Activated CD4-positive, alpha-beta memory T cell treated with anti-CD3 and anti-CD28 coated beads, Interleukin-2, amount 10 ng/mL, durations not matched to agents 7 days and 5 days (primary cell): ENCODE measurements around the gene PLK5. TPM values are rescaled to one million over a fixed set of nuclear protein-coding genes. Genes with fewer than 3 reads are reported as not detected.

Experiments used
- CTCF ChIA-PET: fragments of 350-600 bp; sonication (Branson Sonifier 250); formaldehyde crosslinking; loops from one replicate; lab custom pipeline; 2021; ENCODE audit warnings: antibody characterized with exemption, inconsistent platforms; lab: Charles Lee
- POLR2A ChIA-PET: fragments of 350-600 bp; sonication (Branson Sonifier 250); formaldehyde crosslinking; loops from one replicate; lab custom pipeline; 2021; ENCODE audit warnings: antibody characterized with exemption; lab: Charles Lee
- DNase-seq: peaks from one replicate; pipeline ENCODE4 v3.0.0-alpha.2; 2020
- H3K27ac Mint-ChIP-seq: one replicate; pipeline ENCODE4 v1.8.0; 2021; ENCODE audit warnings: mild to moderate bottlenecking, mixed read lengths
- H3K27me3 Mint-ChIP-seq: one replicate; pipeline ENCODE4 v1.8.0; 2021; ENCODE audit warnings: mixed read lengths
- H3K36me3 Mint-ChIP-seq: one replicate; pipeline ENCODE4 v1.8.0; 2021; ENCODE audit warnings: low read depth, mixed read lengths
- H3K4me1 Mint-ChIP-seq: one replicate; pipeline ENCODE4 v1.8.0; 2021; ENCODE audit warnings: mixed read lengths
- H3K4me3 Mint-ChIP-seq: one replicate; pipeline ENCODE4 v1.8.0; 2021; ENCODE audit warnings: mild to moderate bottlenecking, mixed read lengths
- H3K9me3 Mint-ChIP-seq: one replicate; pipeline ENCODE4 v1.8.0; 2021; ENCODE audit warnings: mixed read lengths
- total RNA-seq, 2 experiments: library from RNA; stranded (reverse); gene quantifications; one replicate each; pipeline ENCODE4 v1.2.3, GENCODE V29; 2021

PLK5 gene
- total RNA-seq, 2 experiments from 2014 or later, result not detected

DNA sequence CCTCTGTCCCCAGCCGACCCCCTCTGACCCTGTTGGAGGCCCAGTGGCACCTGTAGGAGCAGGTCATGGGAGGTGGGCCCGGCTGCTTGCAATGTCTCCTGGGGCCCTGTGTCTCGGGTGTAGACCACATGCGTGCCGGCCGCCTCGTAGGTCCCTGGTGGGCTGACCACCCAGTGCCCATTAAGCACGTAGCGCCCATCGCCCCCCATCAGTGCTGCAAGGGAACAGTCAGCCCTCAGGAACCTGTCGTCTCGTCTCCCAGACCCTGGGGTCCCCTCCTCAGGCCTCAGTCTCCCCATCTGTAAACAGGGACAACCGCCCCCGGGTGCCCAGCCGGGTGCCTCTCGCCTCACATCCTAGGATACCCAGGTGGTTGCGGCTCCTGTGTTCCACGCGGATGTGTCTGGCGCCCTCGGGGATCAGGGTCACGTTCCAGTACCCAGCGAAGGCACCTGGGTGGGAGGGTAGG lies 16.7 kb upstream of the PLK5 start:
- CTCF ChIA-PET, result no interaction called here
- H3K4me1 Mint-ChIP-seq, result peaks cover 15% of the 10 kb centered on the region
- H3K4me3 Mint-ChIP-seq, result no peak overlapping the region
- DNase-seq, result no peak
- H3K27ac Mint-ChIP-seq, result no peak overlapping the region
- H3K9me3 Mint-ChIP-seq, result no peaks in the 10 kb centered on the region
- H3K36me3 Mint-ChIP-seq, result no peaks in the 10 kb centered on the region
- POLR2A ChIA-PET, result no interaction called here
- H3K27me3 Mint-ChIP-seq, result peaks cover 27% of the 10 kb centered on the region

DNA sequence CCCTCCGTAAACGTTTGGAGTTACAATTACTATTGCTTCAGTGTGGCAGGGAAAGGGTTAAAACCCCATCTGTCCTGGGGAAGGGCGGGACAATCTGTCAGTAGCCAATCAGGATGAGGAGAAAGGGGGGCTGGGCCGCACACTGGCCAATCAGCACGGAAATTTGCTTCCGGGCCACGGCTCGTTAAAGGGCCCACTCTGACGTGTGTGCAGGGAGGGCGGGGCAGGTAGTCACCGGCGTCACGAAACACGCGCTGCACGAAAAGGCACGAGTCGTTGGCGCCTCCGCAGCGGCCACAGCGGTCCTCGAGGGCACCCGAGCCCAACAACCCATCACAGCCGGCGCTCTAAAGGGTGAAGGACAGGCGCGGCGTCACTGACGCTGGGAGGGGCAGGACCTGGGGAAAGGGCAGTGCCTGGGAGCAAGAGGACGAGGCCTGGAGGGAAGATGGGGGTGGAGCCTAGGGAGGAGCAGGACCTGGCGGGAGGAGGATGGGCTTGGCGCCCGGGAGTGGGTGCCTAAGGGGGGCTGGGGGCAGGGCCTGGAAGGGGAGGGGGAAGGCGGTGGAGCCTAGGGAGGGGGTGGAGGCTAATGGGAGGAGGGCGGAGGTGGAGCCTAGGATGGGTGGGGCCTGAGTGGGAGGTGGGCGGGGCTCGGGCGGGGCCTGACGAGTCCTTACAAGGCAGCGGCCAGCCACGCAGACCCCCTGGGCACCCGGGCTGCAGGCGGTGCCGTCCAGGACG lies 15.9 kb upstream of the PLK5 start:
- CTCF ChIA-PET, result no interaction called here
- Mint-ChIP-seq H3K9me3 (no peaks in the 10 kb centered on the region), H3K4me3 (peak overlapping the region; percentile 65), H3K27me3 (peaks cover 24% of the 10 kb centered on the region), H3K4me1 (peaks cover 18% of the 10 kb centered on the region), H3K36me3 (no peaks in the 10 kb centered on the region), H3K27ac (peak overlapping the region; percentile 66)
- DNase-seq, result peak; percentile 88
- POLR2A ChIA-PET, result no interaction called here

DNA sequence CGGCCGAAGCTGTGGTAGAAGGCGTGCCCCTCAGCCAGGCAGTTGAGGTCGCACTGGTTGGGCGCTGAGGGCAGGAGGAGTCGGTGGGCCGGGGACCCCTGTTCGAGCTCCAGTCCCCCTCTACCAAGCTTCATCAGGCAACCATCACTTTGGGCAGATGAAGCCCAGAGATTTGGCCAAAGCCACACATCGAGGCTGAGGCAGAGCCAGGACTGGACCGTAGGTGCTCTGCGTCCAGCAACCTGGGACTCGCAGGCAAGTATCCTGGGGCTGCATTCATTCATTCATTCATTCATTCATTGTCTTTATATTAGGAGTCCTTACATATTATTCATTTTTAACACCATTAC lies 15.4 kb upstream of the PLK5 start:
- ChIA-PET POLR2A (no interaction called here), CTCF (interaction anchor here (0.7 kb wide), 1 partner anchor 63 kb away, joined by 4 read pairs; no protein-coding TSS in a partner anchor)
- Mint-ChIP-seq H3K4me1 (peaks cover 18% of the 10 kb centered on the region), H3K9me3 (no peaks in the 10 kb centered on the region), H3K27ac (no peak overlapping the region), H3K4me3 (no peak overlapping the region), H3K27me3 (peaks cover 24% of the 10 kb centered on the region), H3K36me3 (no peaks in the 10 kb centered on the region)
- no peak for DNase-seq

DNA sequence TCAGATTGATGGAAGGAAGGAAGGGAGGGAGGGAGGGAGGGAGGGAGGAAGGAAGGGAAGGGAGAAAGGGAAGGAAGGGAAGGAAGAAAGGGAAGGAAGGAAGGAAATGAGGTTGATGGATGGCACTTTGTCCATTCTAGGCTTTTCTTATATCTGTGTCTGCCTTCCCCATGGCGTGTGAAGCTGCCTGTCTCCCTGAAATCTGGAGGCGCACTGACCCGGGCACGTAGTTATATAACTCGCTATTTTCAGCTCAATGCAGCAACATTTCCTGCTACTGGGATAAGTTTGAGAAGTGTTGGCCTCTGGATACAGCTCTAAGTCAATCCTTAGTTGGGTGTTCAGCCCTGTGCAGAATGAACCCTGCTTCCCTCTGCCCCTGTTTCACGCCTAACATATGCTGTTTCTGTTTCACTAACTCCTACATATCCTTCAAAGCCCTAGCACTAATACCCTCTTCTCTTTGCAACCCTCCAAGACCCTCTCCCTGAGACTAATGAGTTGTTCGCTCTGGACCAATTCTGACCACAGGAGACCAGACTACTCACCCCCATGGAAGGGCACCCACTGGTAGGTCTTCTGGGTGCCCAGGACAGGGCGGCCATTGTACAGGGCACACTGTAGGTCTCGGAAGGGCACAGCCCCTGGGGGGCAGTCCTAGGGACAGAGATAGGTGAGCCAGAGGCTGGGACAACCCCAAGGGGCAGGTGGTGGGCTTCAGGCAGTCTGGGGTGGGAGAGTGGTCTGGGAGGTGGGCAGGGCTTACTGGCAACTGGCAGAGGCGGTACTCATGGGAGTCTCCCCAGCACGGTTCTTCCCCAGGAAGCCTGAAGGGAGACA lies 14.1 kb upstream of the PLK5 start:
- no peak overlapping the region for H3K4me3 Mint-ChIP-seq
- H3K27me3 Mint-ChIP-seq, result peaks cover 19% of the 10 kb centered on the region
- peaks cover 20% of the 10 kb centered on the region for H3K4me1 Mint-ChIP-seq
- H3K9me3 Mint-ChIP-seq, result no peaks in the 10 kb centered on the region
- DNase-seq, result no peak
- no peaks in the 10 kb centered on the region for H3K36me3 Mint-ChIP-seq
- POLR2A ChIA-PET, result no interaction called here
- no peak overlapping the region for H3K27ac Mint-ChIP-seq
- CTCF ChIA-PET, result no interaction called here

DNA sequence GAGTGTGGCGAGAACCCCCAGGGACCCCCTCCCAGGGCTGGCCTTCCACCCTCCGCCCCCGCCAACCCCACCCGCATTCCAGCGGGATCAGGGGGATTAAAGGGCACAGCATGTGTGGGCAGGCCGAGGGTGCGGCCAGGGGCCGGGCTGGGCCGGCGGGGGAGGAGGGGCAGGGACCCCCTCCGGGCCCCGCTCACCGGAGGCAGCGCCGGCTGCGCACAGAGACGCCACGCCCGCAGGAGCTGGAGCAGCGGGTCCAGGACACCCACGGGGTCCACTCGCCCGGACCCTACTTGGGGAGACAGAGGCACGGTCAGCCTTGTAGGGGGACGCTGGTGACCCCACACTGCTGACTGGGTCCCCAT lies 13.5 kb upstream of the PLK5 start:
- no peak for DNase-seq
- no peak overlapping the region for H3K4me3 Mint-ChIP-seq
- ChIA-PET CTCF (no interaction called here), POLR2A (no interaction called here)
- peaks cover 20% of the 10 kb centered on the region for H3K4me1 Mint-ChIP-seq
- peaks cover 16% of the 10 kb centered on the region for H3K27me3 Mint-ChIP-seq
- no peaks in the 10 kb centered on the region for H3K9me3 Mint-ChIP-seq
- no peak overlapping the region for H3K27ac Mint-ChIP-seq
- H3K36me3 Mint-ChIP-seq, result no peaks in the 10 kb centered on the region

DNA sequence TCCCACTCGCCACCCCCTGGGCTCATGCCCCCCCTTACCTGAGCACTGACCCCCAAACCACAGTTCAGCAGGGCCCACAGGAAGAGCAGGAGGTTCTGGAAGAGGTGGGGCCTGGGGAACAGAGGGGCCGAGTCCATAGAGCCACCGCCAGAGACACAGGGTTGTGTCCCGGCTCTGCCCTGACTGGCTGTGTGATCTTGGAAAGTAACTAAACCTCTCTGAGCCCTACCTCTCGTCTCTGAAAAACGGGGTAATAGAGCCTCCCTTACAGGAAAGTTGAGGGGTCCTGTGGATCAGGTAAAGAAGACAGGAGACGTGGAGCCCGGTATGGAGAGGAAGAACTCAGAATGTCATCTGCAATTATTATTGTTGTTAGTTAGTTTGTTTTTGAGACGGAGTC lies 13.1 kb upstream of the PLK5 start:
- POLR2A ChIA-PET, result no interaction called here
- Mint-ChIP-seq H3K4me3 (no peak overlapping the region), H3K9me3 (no peaks in the 10 kb centered on the region), H3K4me1 (peaks cover 18% of the 10 kb centered on the region), H3K27ac (no peak overlapping the region), H3K36me3 (no peaks in the 10 kb centered on the region), H3K27me3 (peaks cover 13% of the 10 kb centered on the region)
- CTCF ChIA-PET, result no interaction called here
- no peak for DNase-seq

DNA sequence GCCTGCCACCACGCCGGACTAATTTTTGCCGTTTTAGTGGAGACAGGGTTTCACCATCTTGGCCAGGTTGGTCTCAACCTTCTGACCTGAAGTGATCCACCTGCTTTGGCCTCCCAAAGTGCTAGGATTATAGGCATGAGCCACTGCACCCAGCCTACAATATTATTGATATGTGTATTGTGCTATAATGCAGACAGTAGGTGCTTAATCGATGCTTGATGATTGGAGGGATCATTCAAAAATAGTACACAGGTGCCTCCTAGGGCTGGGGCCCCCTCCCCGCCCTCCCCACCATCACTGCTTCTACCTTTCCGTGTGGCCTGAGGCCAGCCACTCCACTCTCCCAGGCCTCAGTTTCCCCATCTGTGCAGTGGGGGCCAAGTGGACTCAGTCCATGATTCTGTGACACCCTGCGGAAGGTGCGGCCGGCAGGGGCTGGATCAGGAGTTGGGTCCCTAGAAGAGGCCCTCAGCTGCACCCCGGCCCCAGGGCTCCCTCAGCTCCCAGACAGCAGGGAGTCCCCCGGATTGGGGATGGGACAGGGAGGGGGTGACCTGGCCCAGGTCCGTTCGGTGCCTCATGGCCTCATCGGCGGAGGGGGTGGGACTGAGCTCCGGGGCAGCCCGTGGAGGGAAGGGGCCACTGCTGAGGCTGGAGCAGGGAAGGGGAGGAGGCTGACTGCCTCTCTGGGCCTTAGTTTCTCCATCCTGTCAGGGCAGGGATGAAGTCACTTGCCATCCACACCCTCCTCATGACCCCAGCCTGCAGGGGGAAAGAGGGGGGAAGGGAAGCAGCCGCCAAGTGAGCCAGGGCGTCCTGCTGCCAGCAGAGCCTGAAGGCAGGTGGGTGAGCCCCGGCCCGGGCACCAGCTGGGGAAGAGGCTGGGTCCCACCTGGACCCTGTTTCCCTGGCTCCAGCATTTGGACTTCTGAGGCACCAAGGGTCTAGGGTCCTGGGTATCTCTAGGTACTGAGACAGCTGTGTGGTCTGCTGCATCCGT lies 12.3 kb upstream of the PLK5 start:
- ChIA-PET CTCF (no interaction called here), POLR2A (no interaction called here)
- Mint-ChIP-seq H3K9me3 (no peaks in the 10 kb centered on the region), H3K27ac (no peak overlapping the region), H3K4me1 (peaks cover 18% of the 10 kb centered on the region), H3K4me3 (peak overlapping the region; percentile 66), H3K36me3 (no peaks in the 10 kb centered on the region), H3K27me3 (peaks cover 13% of the 10 kb centered on the region)
- DNase-seq, result no peak

DNA sequence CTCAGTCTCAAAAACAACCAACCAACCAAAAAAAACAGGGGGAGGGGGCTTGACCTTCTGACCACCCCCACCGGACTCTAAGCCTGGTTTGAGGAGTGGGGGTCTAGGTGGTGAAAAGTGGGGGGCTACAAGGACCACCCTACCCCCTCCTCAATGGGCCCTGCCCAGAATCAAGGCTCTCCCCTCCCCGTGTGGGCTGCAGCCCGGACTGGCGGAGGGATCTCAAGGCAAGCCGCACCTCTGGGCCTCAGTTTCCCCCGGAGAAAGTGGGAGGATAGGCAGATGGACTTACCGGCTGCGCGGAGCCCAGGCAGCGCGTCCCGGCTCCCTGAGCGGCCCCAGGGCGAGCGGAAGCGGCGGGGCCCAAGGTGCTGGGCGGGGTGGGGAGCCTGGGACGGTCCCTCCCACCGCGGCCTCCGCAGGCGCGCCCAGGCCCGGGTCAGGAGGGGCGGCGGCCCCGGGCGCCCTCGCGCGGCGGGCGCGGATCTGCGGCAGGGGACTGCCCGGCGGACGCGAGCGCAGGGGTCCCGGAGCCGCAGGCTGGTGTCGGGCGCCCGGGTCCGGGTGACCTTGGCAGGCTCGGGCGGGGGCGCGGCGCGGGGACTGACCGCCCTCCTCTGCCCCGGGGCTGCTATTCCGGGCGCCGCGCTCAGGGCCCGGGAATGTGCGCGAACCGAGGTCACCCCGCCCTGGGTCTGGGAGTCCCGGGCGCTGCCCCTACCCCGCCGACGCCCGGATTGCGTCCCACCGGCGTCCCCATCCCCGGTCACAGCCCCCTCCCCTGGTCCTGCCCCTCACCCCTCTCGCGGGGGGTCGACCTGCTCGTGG lies 11.0 kb upstream of the PLK5 start, which contains the start of gene ADAMTSL5:
Gene ADAMTSL5, minus strand, starts transcription at position 349 of the 828 bp plus-strand sequence. CDS start 2,076 bp downstream, outside the sequence.
- H3K27ac Mint-ChIP-seq, result no peak within 1 kb of the TSS
- peak; percentile 78 for DNase-seq
- peaks cover 14% of the 10 kb centered on the region for H3K4me1 Mint-ChIP-seq
- ChIA-PET CTCF (no interaction called here), POLR2A (no interaction called here)
- H3K4me3 Mint-ChIP-seq, result peak within 1 kb of the TSS; percentile 66
- no peaks in the 10 kb centered on the region for H3K36me3 Mint-ChIP-seq
- peaks cover 13% of the 10 kb centered on the region for H3K27me3 Mint-ChIP-seq
- H3K9me3 Mint-ChIP-seq, result no peaks in the 10 kb centered on the region

DNA sequence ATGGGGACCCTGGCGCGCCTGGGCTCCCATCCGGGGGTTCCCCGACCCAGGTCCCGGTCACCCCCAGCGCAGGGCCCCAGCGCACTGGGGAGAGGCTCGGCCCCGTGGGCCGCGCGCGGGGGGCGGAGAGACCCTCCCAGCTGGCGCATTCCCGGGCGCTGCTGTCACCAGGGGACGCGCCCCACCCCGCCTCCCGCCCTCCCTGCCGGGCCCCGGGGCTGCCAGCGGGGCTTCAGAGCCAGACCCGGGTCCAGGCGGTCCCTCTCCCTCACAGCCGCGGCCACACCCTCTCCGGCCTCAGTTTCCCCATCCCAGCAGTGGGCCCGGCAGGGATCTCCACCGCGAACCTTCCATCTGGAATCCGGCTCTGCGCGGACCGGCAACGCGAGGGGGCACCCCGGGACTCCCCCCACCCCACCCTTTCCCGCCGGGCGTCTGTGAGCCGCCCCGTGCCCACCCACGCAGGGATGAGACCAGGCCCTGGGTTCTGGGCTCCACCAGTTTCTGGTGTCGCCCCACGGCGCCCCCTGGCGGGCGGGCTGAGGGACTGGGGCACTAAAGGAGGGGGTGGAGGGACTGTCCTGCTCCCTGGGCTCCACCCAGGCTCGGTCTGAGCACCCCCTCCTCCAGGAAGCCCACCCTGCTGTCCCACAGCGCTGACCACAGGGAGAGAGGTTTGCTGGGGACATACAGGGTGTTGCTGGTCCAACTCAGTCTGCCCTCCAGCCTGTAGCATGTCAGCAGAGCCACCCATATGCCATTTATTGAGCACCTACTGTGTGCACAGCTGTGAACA lies 10.2 kb upstream of the PLK5 start:
- Mint-ChIP-seq H3K4me1 (peaks cover 13% of the 10 kb centered on the region), H3K27ac (no peak overlapping the region), H3K4me3 (peak overlapping the region; percentile 30), H3K27me3 (peaks cover 12% of the 10 kb centered on the region), H3K36me3 (no peaks in the 10 kb centered on the region), H3K9me3 (no peaks in the 10 kb centered on the region)
- ChIA-PET POLR2A (no interaction called here), CTCF (interaction anchor here (0.9 to 1.0 kb wide), 2 partner anchors 23 to 26 kb away, joined by 3 to 5 read pairs; partner anchors contain the start of gene REEP6)
- DNase-seq, result peak; percentile 74

DNA sequence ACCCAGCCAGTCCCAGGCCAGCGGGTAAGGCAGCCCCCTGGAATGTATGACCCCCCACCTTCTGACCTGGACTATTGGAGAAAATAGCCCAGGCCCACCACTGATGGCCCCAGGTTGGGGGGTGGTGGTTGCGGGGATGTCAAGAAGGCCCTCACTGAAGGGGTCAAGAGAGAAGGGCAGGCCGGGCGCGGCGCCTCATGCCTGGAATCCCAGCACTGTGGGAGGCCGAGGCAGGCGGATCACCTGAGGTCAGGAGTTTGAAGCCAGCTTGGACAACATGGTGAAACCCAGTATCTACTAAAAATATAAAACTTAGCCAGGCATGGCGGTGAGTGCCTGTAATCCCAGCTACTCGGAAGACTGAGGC lies 9.6 kb upstream of the PLK5 start:
- ChIA-PET POLR2A (interaction anchor here (0.9 kb wide), 1 partner anchor 77 kb away, joined by 3 read pairs; no protein-coding TSS in a partner anchor), CTCF (interaction anchor here (0.8 to 1.0 kb wide), 3 partner anchors 23 to 28 kb away, joined by 3 to 5 read pairs (median 3); partner anchors contain the start of gene REEP6)
- Mint-ChIP-seq H3K4me1 (peaks cover 13% of the 10 kb centered on the region), H3K27me3 (peaks cover 10% of the 10 kb centered on the region), H3K27ac (no peak overlapping the region), H3K4me3 (peak overlapping the region; percentile 30), H3K9me3 (no peaks in the 10 kb centered on the region), H3K36me3 (no peaks in the 10 kb centered on the region)
- DNase-seq, result no peak

DNA sequence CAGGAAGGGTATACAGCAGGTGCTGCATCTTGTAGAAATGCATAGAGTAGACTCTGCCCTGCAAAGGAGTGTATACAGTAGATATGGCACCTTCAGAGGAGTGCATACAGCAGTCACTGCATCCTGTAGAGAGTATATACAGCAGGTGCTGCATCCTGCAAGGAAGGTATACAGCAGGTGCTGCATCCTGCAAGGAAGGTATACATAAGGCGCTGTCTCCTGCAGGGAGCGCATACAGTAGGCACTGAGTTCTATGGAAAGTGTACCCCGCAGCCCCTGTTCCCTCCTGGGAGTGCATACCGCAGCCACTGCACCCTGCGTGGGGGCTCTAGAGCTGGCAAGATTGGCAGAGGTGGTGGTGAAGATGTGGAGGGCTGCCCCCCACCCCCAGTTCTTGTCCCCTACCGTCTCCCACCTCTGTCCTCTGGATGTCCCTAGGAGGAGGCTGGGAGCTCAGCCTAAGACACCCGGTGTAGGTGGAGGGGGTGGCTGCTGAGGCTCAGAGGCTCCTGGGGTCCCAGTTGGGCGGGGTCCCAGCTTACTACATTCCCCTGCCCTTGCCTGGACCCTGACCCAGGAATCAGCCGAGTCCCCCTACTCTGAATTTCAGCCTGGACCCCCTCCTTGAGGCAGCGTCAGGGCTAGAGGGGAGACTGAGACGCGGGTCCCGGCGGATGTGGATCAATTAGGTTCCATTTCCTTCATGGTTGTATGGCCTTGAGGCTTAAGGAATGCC lies 8.7 kb upstream of the PLK5 start:
- H3K36me3 Mint-ChIP-seq, result no peaks in the 10 kb centered on the region
- POLR2A ChIA-PET, result interaction anchor here (0.9 kb wide), 1 partner anchor 77 kb away, joined by 3 read pairs; no protein-coding TSS in a partner anchor
- no peak overlapping the region for H3K4me3 Mint-ChIP-seq
- CTCF ChIA-PET, result interaction anchor here (0.6 to 1.0 kb wide), 4 partner anchors 24 to 268 kb away, joined by 3 to 5 read pairs (median 3); partner anchors contain the start of gene REEP6
- no peak overlapping the region for H3K27ac Mint-ChIP-seq
- H3K9me3 Mint-ChIP-seq, result no peaks in the 10 kb centered on the region
- DNase-seq, result no peak
- H3K27me3 Mint-ChIP-seq, result peaks cover 6% of the 10 kb centered on the region
- H3K4me1 Mint-ChIP-seq, result peaks cover 11% of the 10 kb centered on the region
